Measurements from ENCODE around the gene TLR9.
A peak's percentile ranks its signal among the peaks of the same experiment; 100 is the strongest.

Gene TLR9

DNA sequence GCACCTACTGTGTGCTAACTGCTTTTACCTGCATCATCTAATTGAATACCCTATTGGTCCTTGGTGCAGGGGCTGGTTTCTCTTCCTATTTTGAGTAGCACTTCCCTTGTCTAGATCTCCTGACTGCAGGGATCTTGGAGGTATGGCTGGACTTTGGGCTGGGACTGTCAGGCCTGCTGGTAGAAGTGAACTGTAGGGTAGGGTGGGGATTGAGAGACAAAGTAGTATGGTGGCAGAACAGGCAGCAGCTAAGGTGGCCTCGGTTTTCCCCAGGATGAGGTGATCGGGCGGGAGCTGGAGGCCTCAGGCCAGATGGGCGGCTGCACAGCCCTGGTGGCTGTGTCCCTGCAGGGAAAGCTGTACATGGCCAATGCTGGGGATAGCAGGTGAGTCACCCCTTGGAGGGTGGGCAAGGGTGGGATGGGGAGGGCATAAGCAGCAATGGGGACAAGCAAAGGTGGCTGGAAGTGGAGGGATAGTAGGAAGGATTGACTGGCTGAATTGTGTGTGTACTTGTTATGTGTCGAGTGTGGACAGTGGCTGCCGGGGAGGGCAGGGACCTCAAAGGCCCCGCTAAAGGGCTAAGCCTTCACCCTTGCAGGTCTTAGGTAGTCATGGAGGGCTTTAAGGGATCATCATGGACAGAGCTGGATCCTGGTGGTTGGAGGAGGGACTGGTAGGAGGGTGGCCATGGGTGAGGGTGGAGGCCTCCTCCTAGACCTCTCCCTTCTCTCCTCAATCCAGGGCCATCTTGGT, 22.1 kb upstream of the TLR9 start:
- no peak for DNase-seq

DNA sequence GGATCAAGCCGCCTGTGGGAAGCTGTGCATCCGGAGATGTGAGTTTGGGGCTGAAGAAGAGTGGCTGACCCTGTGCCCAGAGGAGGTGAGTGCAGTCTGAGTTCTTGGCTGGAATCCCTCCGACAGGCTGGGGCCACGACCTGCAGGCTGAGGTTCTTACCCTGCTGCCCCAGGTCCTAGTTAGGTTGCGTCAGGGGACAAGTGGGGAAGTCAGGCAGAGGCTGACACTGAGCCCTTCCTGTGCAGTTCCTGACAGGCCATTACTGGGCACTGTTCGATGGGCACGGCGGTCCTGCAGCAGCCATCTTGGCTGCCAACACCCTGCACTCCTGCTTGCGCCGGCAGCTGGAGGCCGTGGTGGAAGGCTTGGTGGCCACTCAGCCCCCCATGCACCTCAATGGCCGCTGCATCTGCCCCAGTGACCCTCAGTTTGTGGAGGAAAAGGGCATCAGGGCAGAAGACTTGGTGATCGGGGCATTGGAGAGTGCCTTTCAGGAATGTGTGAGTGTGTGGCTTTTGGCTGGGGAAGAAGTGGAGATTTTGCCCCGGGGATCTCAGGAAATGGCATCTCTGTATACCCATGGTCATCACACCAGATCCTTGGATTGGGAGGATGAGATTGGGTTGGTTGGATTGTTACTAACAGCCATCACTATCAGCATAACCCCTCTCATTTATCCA, 21.4 kb upstream of the TLR9 start:
- no peak for DNase-seq

DNA sequence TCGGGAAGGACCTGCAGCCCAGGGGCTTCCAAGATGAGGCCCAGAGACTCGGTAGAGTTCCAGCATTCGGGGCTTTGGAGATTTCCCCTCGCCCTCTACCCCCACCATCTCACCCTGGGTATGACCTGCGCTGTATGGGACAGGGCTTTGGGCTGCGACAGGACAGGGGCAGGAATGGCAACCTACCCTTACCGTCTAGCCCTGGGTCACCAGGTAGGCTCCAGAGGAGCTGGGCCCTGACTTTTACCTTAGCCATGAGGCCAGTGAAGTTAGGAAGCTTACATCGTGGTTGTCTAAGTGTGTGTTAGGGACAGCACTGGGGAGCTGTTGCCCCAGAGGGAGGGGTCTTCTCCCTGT, 20.8 kb upstream of the TLR9 start:
- DNase-seq: no peak

- DNase-seq: no peak
Observed at GRCh38 chr3:52245322-52246263, 20.1 kb upstream of the TLR9 start, which contains the start of gene PPM1M. TSS of gene PPM1M (plus strand) at chr3:52245759. CDS start at chr3:52245825, 66 bp downstream.

- DNase-seq: no peak
Observed at GRCh38 chr3:52243791-52244628, 18.6 kb upstream of the TLR9 start.

- no peak for DNase-seq
Observed at GRCh38 chr3:52242039-52242438, 16.6 kb upstream of the TLR9 start.

GRCh38 chr3:52240886-52241370, 15.5 kb upstream of the TLR9 start:
- no peak for DNase-seq

DNA sequence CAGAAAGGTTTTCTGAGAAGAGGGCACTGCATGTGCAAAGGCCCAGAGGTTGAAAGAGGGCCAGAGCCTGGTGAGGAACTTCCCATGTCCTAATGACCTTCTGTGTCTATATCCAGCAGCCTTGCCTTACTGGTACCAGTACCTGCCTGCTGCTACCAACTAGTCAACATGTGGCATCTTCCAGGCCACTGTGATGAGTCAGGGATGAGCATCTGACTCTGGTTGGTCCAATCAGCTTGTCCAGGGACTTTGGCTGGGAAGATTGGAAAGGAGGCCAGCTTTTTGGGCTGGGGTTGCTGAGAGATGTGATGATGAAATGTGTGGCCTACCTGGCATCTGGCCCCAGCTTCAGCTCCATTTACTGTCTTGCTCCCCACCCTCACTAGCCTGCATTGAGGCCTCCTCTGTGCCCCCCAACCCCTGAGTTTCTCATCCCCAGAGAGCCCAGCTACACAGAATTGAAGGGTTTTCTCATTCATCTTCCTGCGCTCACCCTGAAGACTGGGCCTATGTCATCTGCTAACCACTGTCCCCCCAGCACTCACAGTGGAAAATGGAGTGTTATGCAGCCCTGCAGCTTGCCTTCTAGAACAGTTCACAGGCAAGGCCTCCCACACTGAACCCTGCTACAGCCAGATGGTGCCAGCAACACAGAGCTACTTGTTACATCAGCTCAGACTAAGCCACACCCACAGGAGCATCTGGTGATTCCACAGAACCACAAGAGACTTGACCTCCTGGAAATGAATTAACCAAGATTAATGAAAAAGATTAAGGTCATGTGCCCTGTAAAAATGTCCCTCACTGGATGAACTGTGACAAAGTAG, 14.8 kb upstream of the TLR9 start:
- DNase-seq: peak; percentile 48

DNA sequence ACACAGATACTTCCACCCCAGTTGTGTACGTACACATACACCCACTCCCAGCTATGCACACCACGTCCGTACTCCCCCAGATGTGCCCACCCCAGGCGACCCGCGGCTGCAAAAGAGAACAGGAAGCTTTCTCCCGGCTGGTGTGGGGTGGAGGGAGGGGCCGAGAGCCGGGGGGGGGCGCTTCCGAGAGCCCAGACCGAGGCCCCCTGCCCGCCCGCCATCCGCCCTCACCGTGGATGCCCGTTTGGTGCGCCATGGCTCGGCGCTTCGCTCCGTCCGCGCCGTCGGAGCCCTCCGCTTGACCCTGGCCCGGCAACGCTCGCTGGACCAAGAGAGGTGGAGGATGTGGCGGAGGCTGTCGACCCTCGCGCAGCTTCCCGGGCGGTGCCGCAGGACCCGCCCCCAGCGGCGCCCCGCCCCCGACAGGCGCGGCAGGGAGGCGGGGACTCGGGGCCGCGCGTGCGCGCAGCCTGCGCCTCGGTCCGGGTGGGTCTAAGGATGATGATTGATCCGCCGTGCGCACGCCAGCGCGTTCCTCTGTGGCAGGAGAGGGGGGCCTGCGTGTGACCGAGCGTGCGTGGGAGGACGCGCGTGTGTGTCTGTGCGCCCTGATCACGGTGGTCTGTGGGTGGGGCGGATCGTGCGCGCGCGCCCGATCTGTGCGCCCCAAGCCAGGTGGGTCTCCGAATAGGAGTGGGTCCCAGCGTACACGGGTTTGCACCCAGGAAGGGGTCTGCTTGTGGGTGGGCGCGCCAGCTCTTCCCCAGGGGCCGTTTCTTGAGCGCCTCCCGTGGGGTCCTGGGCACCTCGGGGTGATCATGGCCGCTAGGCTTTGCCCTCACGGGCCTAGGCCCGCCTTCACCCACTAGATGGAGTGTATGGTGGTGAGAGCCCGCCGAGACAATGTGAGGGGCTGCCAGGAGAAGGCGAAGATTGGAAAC, 13.6 kb upstream of the TLR9 start, which contains the start of gene TWF2:
TWF2 (minus strand) TSS at position 398 of the 941 bp plus-strand sequence; CDS start at position 256, 142 bp downstream.
- peak; percentile 25 for DNase-seq

- no peak for DNase-seq
Observed at GRCh38 chr3:52238193-52238760, 12.8 kb upstream of the TLR9 start.

DNA sequence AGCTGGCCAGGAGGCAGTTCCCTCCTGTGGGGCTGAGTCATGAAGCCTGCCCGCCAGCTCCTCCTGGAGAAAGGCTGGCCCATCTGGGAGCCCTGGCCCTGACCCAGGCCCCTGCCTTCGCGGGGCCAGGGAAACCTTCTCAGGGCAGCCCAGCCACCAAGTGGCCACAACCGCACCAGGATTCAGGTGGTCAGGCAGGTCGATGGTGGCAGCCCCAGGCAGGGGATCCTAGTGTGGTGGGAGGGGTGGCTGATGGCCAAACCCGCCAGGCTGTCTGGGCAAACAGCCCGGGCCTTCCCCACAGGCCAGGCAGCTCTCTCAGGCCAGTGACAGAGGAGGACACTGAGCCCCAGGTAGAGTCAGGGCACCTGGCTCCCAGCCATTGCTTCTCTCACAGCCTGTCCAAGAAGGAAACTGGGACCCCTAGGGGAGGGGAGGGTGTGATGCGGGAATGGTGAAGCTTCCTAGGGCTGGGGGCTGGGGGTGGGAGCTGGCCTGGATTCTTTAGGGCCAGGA, 12.3 kb upstream of the TLR9 start:
- no peak for DNase-seq

DNA sequence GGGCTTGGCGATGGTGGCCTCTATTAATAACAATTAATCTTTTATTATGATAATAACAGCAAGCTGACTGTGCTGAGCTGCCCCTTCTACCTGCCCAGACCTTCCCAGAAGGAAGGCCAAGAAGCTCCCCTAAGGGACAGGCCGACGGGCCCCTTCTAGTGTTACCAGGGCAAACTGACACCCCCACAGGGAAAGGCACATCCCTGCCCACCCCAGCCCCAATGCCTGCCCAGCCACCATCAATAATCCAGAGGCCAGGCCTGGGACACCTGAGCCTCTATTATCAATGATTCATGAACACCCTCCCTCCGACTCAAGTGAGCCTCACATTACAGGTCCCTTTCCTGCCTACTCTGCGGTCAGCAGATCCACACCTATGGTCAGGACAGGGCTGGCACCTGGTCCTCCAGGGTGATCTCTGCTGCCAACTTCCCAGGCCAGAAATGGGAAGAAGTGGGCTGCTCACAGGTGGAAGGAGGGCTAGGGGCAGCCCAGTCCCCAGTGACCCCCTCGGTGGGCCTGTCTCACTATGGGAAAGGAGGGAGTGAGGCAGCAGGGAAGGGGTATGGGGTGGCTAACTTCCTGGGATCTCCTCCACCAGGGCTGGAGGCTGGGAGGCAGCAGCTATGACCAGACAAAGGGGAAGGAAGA, 11.7 kb upstream of the TLR9 start:
- no peak for DNase-seq

DNA sequence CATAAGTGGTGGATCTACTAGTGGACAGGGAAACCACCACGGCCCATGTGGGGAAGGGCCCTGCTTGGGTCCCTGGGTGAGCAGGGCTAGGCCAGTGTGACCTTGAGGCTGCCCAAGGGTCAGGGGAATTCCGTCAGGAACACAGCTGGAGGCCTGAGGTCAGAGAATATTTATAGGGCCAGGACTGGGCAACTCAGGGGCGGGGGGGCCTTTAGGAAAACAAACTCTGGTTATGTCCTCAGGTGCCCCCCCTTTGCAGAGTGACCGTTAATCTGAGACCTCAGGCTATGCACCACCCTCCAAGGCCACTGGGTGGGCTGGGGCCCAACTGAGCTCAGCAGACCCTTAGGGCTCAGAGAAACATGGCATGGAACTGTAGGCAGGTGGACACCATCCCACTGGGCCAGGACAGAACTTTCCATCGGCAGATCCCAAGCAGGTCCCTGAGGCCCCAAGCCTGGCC, 11.0 kb upstream of the TLR9 start:
- no peak for DNase-seq

- no peak for DNase-seq
Observed at GRCh38 chr3:52234516-52235447, 9.3 kb upstream of the TLR9 start.

DNA sequence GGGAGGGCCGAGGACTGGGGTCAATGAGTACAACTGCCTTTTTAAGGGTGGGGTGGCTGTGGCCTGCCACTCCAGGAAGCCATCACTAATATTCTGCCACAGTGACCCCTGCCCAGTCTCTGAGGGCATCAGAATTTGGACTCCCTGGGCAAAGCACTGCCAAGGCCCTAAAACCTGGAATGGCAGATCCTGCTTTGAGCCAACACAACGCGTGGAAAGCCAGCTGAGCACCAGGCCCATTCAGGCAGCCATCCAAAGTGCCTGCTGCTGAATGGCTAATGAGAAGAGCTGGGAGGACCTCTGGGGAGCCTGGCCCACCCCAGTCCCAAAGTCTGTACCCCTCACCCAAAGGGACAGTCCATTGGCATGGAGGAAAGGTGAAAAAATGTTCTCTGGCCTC, 8.5 kb upstream of the TLR9 start:
- no peak for DNase-seq

- no peak for DNase-seq
Observed at GRCh38 chr3:52233108-52233591, 7.7 kb upstream of the TLR9 start.
